NCI-H69 (cell line): ENCODE data around the gene BRWD1.

Experiments
- DNase-seq: peaks from one replicate; lab custom pipeline; 2025; lab: John Stamatoyannopoulos, UW

BRWD1 gene

GRCh38 chr21:39134288-39134810 is 179.1 kb downstream of the BRWD1 start:
- no peak for DNase-seq
